B cell (primary cell): ENCODE measurements around the gene ERCC1. TPM values are rescaled to one million over a fixed set of nuclear protein-coding genes. Genes with fewer than 3 reads are reported as not detected.

Source experiments
- ATAC-seq: fragments of 200-7000 bp; cut with Tn5 transposase; one replicate; pipeline ENCODE4 v1.10.0; 2021; ENCODE audit warnings: low read depth, mild to moderate bottlenecking, moderate number of reproducible peaks, moderate library complexity
- CTCF ChIA-PET: fragments of 350-600 bp; sonication (Branson Sonifier 250); formaldehyde crosslinking; loops from one replicate; lab custom pipeline; 2021; ENCODE audit warnings: antibody characterized with exemption, inconsistent platforms; lab: Charles Lee
- POLR2A ChIA-PET: fragments of 350-600 bp; sonication (Branson Sonifier 250); formaldehyde crosslinking; loops from one replicate; lab custom pipeline; 2021; ENCODE audit warnings: antibody characterized with exemption; lab: Charles Lee
- DNase-seq: peaks from one replicate; pipeline ENCODE4 v3.0.0; 2013
- H2AFZ ChIP-seq: 2 replicates; pipeline ENCODE4 v1.6.1; 2012; ENCODE audit warnings: mild to moderate bottlenecking, low read depth, low read length; ENCODE audit not compliant: insufficient read depth, poor library complexity, severe bottlenecking
- H3K27ac ChIP-seq, 2 donors: 1 replicate in 1 of 2; 2 replicates in 1 of 2; pipeline ENCODE4 v1.5.1; 2012 to 2013; ENCODE audit warnings: low read length in 2 of 2, mild to moderate bottlenecking in 2 of 2, moderate library complexity in 1 of 2
- H3K27me3 ChIP-seq, 4 experiments: fragments of 200-600 bp in 1 of 4; sonication (generic) in 1 of 4; replicated peaks in 1 of 4; 1 replicate in 2 of 4; 2 replicates in 2 of 4; pipeline versions ENCODE4 v1.6.1 to v1.7.0; 2013 to 2016; ENCODE audit warnings: low read length in 3 of 4, mild to moderate bottlenecking in 2 of 4, mixed read lengths in 1 of 4, moderate library complexity in 1 of 4; ENCODE audit not compliant: insufficient read depth in 4 of 4, control insufficient read depth in 3 of 4; ENCODE audit errors: control extremely low read depth in 1 of 4
- H3K36me3 ChIP-seq, 2 experiments: replicated peaks in 1 of 2; 1 replicate in 1 of 2; 2 replicates in 1 of 2; pipeline versions ENCODE4 v1.6.1 to v1.7.1; 2013; ENCODE audit warnings: low read length in 1 of 2; ENCODE audit not compliant: insufficient read depth in 2 of 2, control insufficient read depth in 1 of 2; ENCODE audit errors: control extremely low read depth in 1 of 2, extremely low read depth in 1 of 2
- H3K4me1 ChIP-seq, 2 donors: fragments of 200-600 bp in 1 of 2; sonication (generic) in 1 of 2; 1 replicate in 1 of 2; 2 replicates in 1 of 2; pipeline versions ENCODE4 v1.5.1 to v1.6.1; 2013 to 2017; ENCODE audit warnings: low read length in 2 of 2; ENCODE audit not compliant: control insufficient read depth in 2 of 2, insufficient read depth in 2 of 2
- H3K4me2 ChIP-seq: replicated peaks from 2 replicates; pipeline ENCODE3; 2012; ENCODE audit warnings: mild to moderate bottlenecking, low read depth, low read length; ENCODE audit not compliant: poor library complexity, severe bottlenecking
- H3K4me3 ChIP-seq, 5 experiments: fragments of 200-600 bp in 1 of 5; sonication (generic) in 1 of 5; 1 replicate in 3 of 5; 2 replicates in 2 of 5; pipeline versions ENCODE4 v1.5.1 to v1.7.0; 2011 to 2016; ENCODE audit warnings: low read length in 4 of 5, mild to moderate bottlenecking in 4 of 5, low read depth in 2 of 5, control low read depth in 1 of 5, moderate library complexity in 1 of 5; ENCODE audit not compliant: insufficient read depth in 1 of 5; ENCODE audit errors: control extremely low read depth in 1 of 5, extremely low read depth in 1 of 5
- H3K79me2 ChIP-seq: fragments of 200-600 bp; sonication (generic); one replicate; pipeline ENCODE4 v1.6.0; 2016; ENCODE audit warnings: low read length; ENCODE audit not compliant: control insufficient read depth, insufficient read depth
- H3K9ac ChIP-seq: fragments of 200-600 bp; sonication (generic); 2 replicates; pipeline ENCODE4 v1.6.1; 2017; ENCODE audit warnings: mild to moderate bottlenecking, low read length, moderate library complexity
- H3K9me3 ChIP-seq, 3 donors: one replicate each; pipeline versions ENCODE4 v1.6.1 to v1.7.1; 2013; ENCODE audit warnings: low read length in 2 of 3; ENCODE audit not compliant: control insufficient read depth in 2 of 3, insufficient read depth in 1 of 3; ENCODE audit errors: control extremely low read depth in 1 of 3
- H4K20me1 ChIP-seq: 2 replicates; pipeline ENCODE4 v1.6.0; 2012; ENCODE audit warnings: mild to moderate bottlenecking, low read length; ENCODE audit not compliant: insufficient read depth, control insufficient read depth, poor library complexity, severe bottlenecking
- H3K27ac Mint-ChIP-seq: one replicate; pipeline ENCODE4 v1.8.0; 2021; ENCODE audit warnings: mixed read lengths
- H3K27me3 Mint-ChIP-seq: one replicate; pipeline ENCODE4 v1.8.0; 2021; ENCODE audit warnings: mixed read lengths
- H3K4me1 Mint-ChIP-seq: one replicate; pipeline ENCODE4 v1.8.0; 2021; ENCODE audit warnings: mixed read lengths
- H3K4me3 Mint-ChIP-seq: one replicate; pipeline ENCODE4 v1.8.0; 2021; ENCODE audit warnings: mixed read lengths
- H3K9me3 Mint-ChIP-seq: one replicate; pipeline ENCODE4 v1.8.0; 2022; ENCODE audit warnings: mixed read lengths; ENCODE audit not compliant: insufficient read depth
- CTCF ChIP-seq: fragments of 200-600 bp; IDR thresholded peaks from one replicate; pipeline ENCODE4 v1.8.0; 2022; ENCODE audit warnings: antibody characterized with exemption, mild to moderate bottlenecking
- EZH2 ChIP-seq: IDR thresholded peaks from 2 replicates; pipeline ENCODE4 v1.6.1; 2012; ENCODE audit warnings: borderline replicate concordance, low read depth, mild to moderate bottlenecking, moderate library complexity, low read length; ENCODE audit not compliant: insufficient read depth, poor library complexity, severe bottlenecking
- WGBS: methylation state at CpG from one replicate; pipeline ENCODE4 v1.1.5; 2013; ENCODE audit warnings: missing lambda C conversion rate; ENCODE audit not compliant: insufficient coverage; 5-methylcytosine and 5-hydroxymethylcytosine counted together
- intact Hi-C: fragments of 100-400 bp; cut with micrococcal nuclease; formaldehyde crosslinking; loops from one replicate; pipeline ENCODE4 v1.10.0; 2022
- polyA plus RNA-seq: library from polyadenylated mRNA; depleted of rRNA; stranded (reverse); fragments of >200 nt; gene quantifications from 2 replicates; pipeline ENCODE4 v1.2.3, GENCODE V29; 2012
- total RNA-seq, 2 donors: library from RNA; stranded (reverse); fragments of 120-200 nt in 1 of 2; gene quantifications; 1 replicate in 1 of 2; 2 replicates in 1 of 2; pipeline versions ENCODE4 v1.2.3 to v1.2.4, GENCODE V29; 2013 to 2022

Gene ERCC1
- total and polyA plus RNA-seq, 2 donors (not counting 1 experiment from before 2014, with no cell fraction given) = 75.7 to 81.9 TPM

GRCh38 chr19:45395821-45396617 lies 27.7 kb downstream of the ERCC1 start:
- H3K79me2 ChIP-seq = no peaks in the 10 kb centered on the region
- no peak overlapping the region for H3K4me2 ChIP-seq
- H3K9me3 Mint-ChIP-seq = no peaks in the 10 kb centered on the region
- H3K4me3 ChIP-seq = no peak overlapping the region
- WGBS = 33% methylated on average over 55 of the region's 59 CpGs
- TF ChIP-seq CTCF = no peak
- no peak for TF ChIP-seq EZH2
- H3K4me1 Mint-ChIP-seq = peaks cover 11% of the 10 kb centered on the region
- H3K27me3 Mint-ChIP-seq = peaks cover 26% of the 10 kb centered on the region
- H3K9me3 ChIP-seq = no peaks in the 10 kb centered on the region
- CTCF ChIA-PET = no interaction called here
- peaks cover 9 to 13% of the 10 kb centered on the region in 2 donors for H3K4me1 ChIP-seq
- ATAC-seq (no peak), DNase-seq (no peak)
- H2AFZ ChIP-seq = no peak overlapping the region
- H3K9ac ChIP-seq = no peak overlapping the region
- peaks cover 0 to 25% (median 14%) of the 10 kb centered on the region in 4 experiments for H3K27me3 ChIP-seq
- H3K27ac Mint-ChIP-seq = no peak overlapping the region
- H3K36me3 ChIP-seq = no peaks in the 10 kb centered on the region
- POLR2A ChIA-PET = no interaction called here
- no peaks in the 10 kb centered on the region for H4K20me1 ChIP-seq
- no peak overlapping the region for H3K4me3 Mint-ChIP-seq
- intact Hi-C loops = no loop called here
- no peak overlapping the region for H3K27ac ChIP-seq
